Measurements from ENCODE around the gene NUP133. TPM values are rescaled to one million over a fixed set of nuclear protein-coding genes. Genes with fewer than 3 reads are reported as not detected.

Gene NUP133
- total and polyA plus RNA-seq, 2 donors (not counting 1 experiment from before 2014, with no cell fraction given) = 10.5 to 50.5 TPM

GRCh38 chr1:229554886-229555621, 46.9 kb upstream of the NUP133 start:
- H3K4me1 Mint-ChIP-seq = peaks cover 38% of the 10 kb centered on the region
- CTCF ChIA-PET = no interaction called here
- no peak for ATAC-seq (ENCODE audit: low read depth)
- Histone ChIP-seq H3K27ac (ENCODE audit: low read length in 2 of 2) (no peak overlapping the region), H3K9ac (ENCODE audit: low read length) (no peak overlapping the region), H3K27me3 (replicated peaks in 1 of 4; ENCODE audit: control extremely low read depth in 1 of 4, control insufficient read depth in 3 of 4, insufficient read depth in 4 of 4, low read length in 3 of 4) (no peaks in the 10 kb centered on the region), H3K79me2 (ENCODE audit: control insufficient read depth, insufficient read depth, low read length) (peaks cover 55% of the 10 kb centered on the region), H3K36me3 (replicated peaks in 1 of 2; ENCODE audit: control extremely low read depth in 1 of 2, control insufficient read depth in 1 of 2, extremely low read depth in 1 of 2, insufficient read depth in 2 of 2, low read length in 1 of 2) (peaks cover 0 to 2% of the 10 kb centered on the region in 2 experiments), H3K4me1 (ENCODE audit: control insufficient read depth in 2 of 2, insufficient read depth in 2 of 2, low read length in 2 of 2) (peaks cover 16 to 18% of the 10 kb centered on the region in 2 donors), H3K4me3 (ENCODE audit: control extremely low read depth in 1 of 5, extremely low read depth in 1 of 5, insufficient read depth in 1 of 5, low read depth in 2 of 5, low read length in 4 of 5) (no peak overlapping the region), H2AFZ (ENCODE audit: insufficient read depth, low read depth, low read length, poor library complexity, severe bottlenecking) (no peak overlapping the region), H3K4me2 (replicated peaks; ENCODE audit: low read depth, low read length, poor library complexity, severe bottlenecking) (no peak overlapping the region), H3K9me3 (ENCODE audit: control extremely low read depth in 1 of 3, control insufficient read depth in 2 of 3, insufficient read depth in 1 of 3, low read length in 2 of 3) (no peaks in the 10 kb centered on the region), H4K20me1 (ENCODE audit: control insufficient read depth, insufficient read depth, low read length, poor library complexity, severe bottlenecking) (peaks cover 21% of the 10 kb centered on the region)
- H3K27me3 Mint-ChIP-seq = no peaks in the 10 kb centered on the region
- TF ChIP-seq EZH2 (IDR thresholded peaks at IDR 0.05; ENCODE audit: borderline replicate concordance, insufficient read depth, low read depth, low read length, poor library complexity, severe bottlenecking) (no peak), CTCF (IDR thresholded peaks at IDR 0.05) (no peak)
- no peak for DNase-seq
- no peaks in the 10 kb centered on the region for H3K9me3 Mint-ChIP-seq (ENCODE audit: insufficient read depth)
- intact Hi-C loops (cut with micrococcal nuclease) = loop anchor here (5.0 kb wide), 1 partner anchor 213 kb away; the partner anchor contains the start of gene CCSAP
- no peak overlapping the region for H3K27ac Mint-ChIP-seq
- 97% methylated on average over 9 of the region's 10 CpGs for whole genome bisulfite sequencing (ENCODE audit: insufficient coverage)
- POLR2A ChIA-PET = no interaction called here
- H3K4me3 Mint-ChIP-seq = no peak overlapping the region

DNA sequence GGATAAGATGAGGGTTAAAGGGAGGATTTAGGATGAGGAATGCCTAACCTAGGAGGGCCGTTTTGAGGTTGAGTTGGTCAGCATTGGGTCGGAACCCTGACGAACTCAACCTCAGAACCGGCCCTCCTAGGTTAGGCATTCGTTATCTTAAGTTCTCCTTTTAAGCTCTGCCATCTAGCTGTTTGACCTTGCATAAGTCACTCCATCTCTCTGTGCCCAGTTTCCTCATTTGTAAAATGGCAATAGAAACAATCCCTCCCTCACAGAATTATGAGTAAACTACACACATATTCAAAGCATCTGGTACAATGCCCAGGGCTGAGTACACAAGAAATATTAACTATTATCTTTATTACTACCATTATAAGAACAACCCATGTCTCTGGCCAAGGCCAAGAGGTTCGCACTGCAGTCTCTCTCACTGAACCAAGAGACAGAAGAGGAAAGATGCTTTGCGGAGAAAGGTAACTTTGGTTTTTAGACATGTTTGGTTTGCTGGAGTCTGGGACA, 45.5 kb upstream of the NUP133 start:
- no peak overlapping the region for H3K4me3 Mint-ChIP-seq
- peaks cover 28% of the 10 kb centered on the region for H3K4me1 Mint-ChIP-seq
- CTCF ChIA-PET = no interaction called here
- Histone ChIP-seq H3K4me2 (replicated peaks; ENCODE audit: low read depth, low read length, poor library complexity, severe bottlenecking) (no peak overlapping the region), H4K20me1 (ENCODE audit: control insufficient read depth, insufficient read depth, low read length, poor library complexity, severe bottlenecking) (peaks cover 21% of the 10 kb centered on the region), H3K9me3 (ENCODE audit: control extremely low read depth in 1 of 3, control insufficient read depth in 2 of 3, insufficient read depth in 1 of 3, low read length in 2 of 3) (no peaks in the 10 kb centered on the region), H3K4me3 (ENCODE audit: control extremely low read depth in 1 of 5, extremely low read depth in 1 of 5, insufficient read depth in 1 of 5, low read depth in 2 of 5, low read length in 4 of 5) (no peak overlapping the region), H3K79me2 (ENCODE audit: control insufficient read depth, insufficient read depth, low read length) (peaks cover 67% of the 10 kb centered on the region), H3K36me3 (replicated peaks in 1 of 2; ENCODE audit: control extremely low read depth in 1 of 2, control insufficient read depth in 1 of 2, extremely low read depth in 1 of 2, insufficient read depth in 2 of 2, low read length in 1 of 2) (peaks cover 2% of the 10 kb centered on the region in 2 experiments), H3K9ac (ENCODE audit: low read length) (no peak overlapping the region), H3K27me3 (replicated peaks in 1 of 4; ENCODE audit: control extremely low read depth in 1 of 4, control insufficient read depth in 3 of 4, insufficient read depth in 4 of 4, low read length in 3 of 4) (no peaks in the 10 kb centered on the region), H2AFZ (ENCODE audit: insufficient read depth, low read depth, low read length, poor library complexity, severe bottlenecking) (no peak overlapping the region), H3K27ac (ENCODE audit: low read length in 2 of 2) (no peak overlapping the region), H3K4me1 (ENCODE audit: control insufficient read depth in 2 of 2, insufficient read depth in 2 of 2, low read length in 2 of 2) (peaks cover 10 to 15% of the 10 kb centered on the region in 2 donors)
- ATAC-seq (ENCODE audit: low read depth) (no peak), DNase-seq (no peak)
- no peaks in the 10 kb centered on the region for H3K27me3 Mint-ChIP-seq
- WGBS (ENCODE audit: insufficient coverage) = 96% methylated on average over 6 of the region's 7 CpGs
- POLR2A ChIA-PET = no interaction called here
- no peak overlapping the region for H3K27ac Mint-ChIP-seq
- TF ChIP-seq EZH2 (IDR thresholded peaks at IDR 0.05; ENCODE audit: borderline replicate concordance, insufficient read depth, low read depth, low read length, poor library complexity, severe bottlenecking) (no peak), CTCF (IDR thresholded peaks at IDR 0.05) (no peak)
- no peaks in the 10 kb centered on the region for H3K9me3 Mint-ChIP-seq (ENCODE audit: insufficient read depth)
- intact Hi-C loops (cut with micrococcal nuclease) = no loop called here
